Lung (tissue), 12 donors: Measurements from ENCODE around the gene CACNA1G. TPM values are rescaled to one million over a fixed set of nuclear protein-coding genes. Genes with fewer than 3 reads are reported as not detected.

Source experiments
- ATAC-seq: fragments of 200-7000 bp; cut with Tn5 transposase; one replicate; pipeline ENCODE4 v1.9.1; 2020; ENCODE audit warnings: moderate number of reproducible peaks; ENCODE audit not compliant: insufficient read depth, low FRiP score
- DNase-seq, 3 donors: peaks; one replicate each; pipeline ENCODE4 v3.0.0-alpha.2; 2013 to 2017
- H3K27ac ChIP-seq, 2 donors: one replicate each; pipeline ENCODE4 v1.5.1; 2013; ENCODE audit warnings: mild to moderate bottlenecking in 2 of 2, moderate library complexity in 2 of 2, control low read depth in 1 of 2, inconsistent platforms in 1 of 2, low read depth in 1 of 2, low read length in 1 of 2
- H3K27me3 ChIP-seq, 3 donors: one replicate each; pipeline ENCODE4 v1.5.1; 2013; ENCODE audit warnings: low read length in 2 of 3; ENCODE audit not compliant: control insufficient read depth in 3 of 3, insufficient read depth in 3 of 3
- H3K36me3 ChIP-seq, 4 donors: one replicate each; pipeline ENCODE4 v1.5.1; 2013; ENCODE audit warnings: low read length in 4 of 4, mild to moderate bottlenecking in 1 of 4, moderate library complexity in 1 of 4; ENCODE audit not compliant: control insufficient read depth in 4 of 4, insufficient read depth in 4 of 4
- H3K4me1 ChIP-seq, 5 donors: one replicate each; pipeline ENCODE4 v1.5.1; 2013; ENCODE audit warnings: low read length in 5 of 5, mild to moderate bottlenecking in 2 of 5, moderate library complexity in 1 of 5; ENCODE audit not compliant: control insufficient read depth in 5 of 5, insufficient read depth in 5 of 5
- H3K4me3 ChIP-seq: one replicate; pipeline ENCODE4 v1.5.1; 2013; ENCODE audit warnings: mild to moderate bottlenecking, control low read depth, moderate library complexity
- H3K9ac ChIP-seq, 2 donors: one replicate each; pipeline ENCODE4 v1.5.1; 2013; ENCODE audit warnings: low read length in 2 of 2, control low read depth in 1 of 2; ENCODE audit not compliant: insufficient read depth in 1 of 2
- H3K9me3 ChIP-seq, 4 donors: one replicate each; pipeline ENCODE4 v1.5.1; 2013; ENCODE audit warnings: low read length in 3 of 4, mild to moderate bottlenecking in 1 of 4, moderate library complexity in 1 of 4; ENCODE audit not compliant: control insufficient read depth in 4 of 4, insufficient read depth in 3 of 4
- WGBS, 2 donors: extraction: QIAGEN DNeasy Blood & Tissue Kit; methylation state at CpG; one replicate each; pipeline ENCODE4 v1.1.7; 2013; 5-methylcytosine and 5-hydroxymethylcytosine counted together
- polyA plus RNA-seq, 2 donors: library from polyadenylated mRNA; stranded (reverse); fragments of 200-250 nt; gene quantifications; one replicate each; pipeline ENCODE4 v1.2.1, GENCODE V29; 2013
- total RNA-seq, 2 donors: library from RNA; depleted of rRNA in 1 of 2; stranded (reverse); fragments of >200 nt in 1 of 2; gene quantifications; one replicate each; pipeline ENCODE4 v1.2.1, GENCODE V29; 2014 to 2021
- TF ChIP-seq, protein P1 (sequence below): IDR thresholded peaks from 2 replicates; pipeline ENCODE4 v1.5.1; 2012; ENCODE audit warnings: mild to moderate bottlenecking; ENCODE audit errors: control extremely low read depth, extremely low read depth
- donor health status: control.
- donor health status: control.
- donor health status: Bipolar disorder and iron deficiency.
- donor health status: healthy.
- donor health status: DM: yes; HTN: yes; CAD: no.

CACNA1G gene
- total and polyA plus RNA-seq, 4 donors, result 0.14 to 3.6 (median 0.24) TPM

DNA sequence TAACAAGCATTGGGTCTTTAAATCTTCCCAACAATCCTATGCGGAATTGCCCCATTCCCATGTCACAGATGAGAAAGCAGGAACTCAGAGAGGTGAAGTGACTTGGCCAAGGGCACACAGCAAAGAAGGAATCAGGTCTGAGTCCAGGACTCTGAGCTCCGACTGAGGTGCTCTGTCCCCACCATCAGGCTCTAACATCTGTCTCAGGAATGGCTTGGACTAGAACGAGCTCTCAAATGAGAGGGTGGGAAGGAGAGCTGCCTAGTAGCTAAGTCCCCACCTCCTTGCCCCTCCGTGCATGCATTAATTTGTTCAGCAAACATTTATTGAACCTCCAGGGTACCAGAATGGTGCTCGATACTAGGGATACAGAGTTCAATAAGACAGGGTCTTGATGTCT lies 100.8 kb downstream of the CACNA1G start:
- Histone ChIP-seq H3K9me3 (no peaks in the 10 kb centered on the region), H3K27me3 (no peaks in the 10 kb centered on the region), H3K27ac (peak overlapping the region in 1 of 2 donors; percentile 77), H3K36me3 (no peaks in the 10 kb centered on the region), H3K9ac (no peak overlapping the region), H3K4me3 (no peak overlapping the region), H3K4me1 (peaks cover 3 to 47% (median 25%) of the 10 kb centered on the region in 5 donors)
- no peak for DNase-seq
- no peak for ATAC-seq
- TF ChIP-seq, protein P1, sequence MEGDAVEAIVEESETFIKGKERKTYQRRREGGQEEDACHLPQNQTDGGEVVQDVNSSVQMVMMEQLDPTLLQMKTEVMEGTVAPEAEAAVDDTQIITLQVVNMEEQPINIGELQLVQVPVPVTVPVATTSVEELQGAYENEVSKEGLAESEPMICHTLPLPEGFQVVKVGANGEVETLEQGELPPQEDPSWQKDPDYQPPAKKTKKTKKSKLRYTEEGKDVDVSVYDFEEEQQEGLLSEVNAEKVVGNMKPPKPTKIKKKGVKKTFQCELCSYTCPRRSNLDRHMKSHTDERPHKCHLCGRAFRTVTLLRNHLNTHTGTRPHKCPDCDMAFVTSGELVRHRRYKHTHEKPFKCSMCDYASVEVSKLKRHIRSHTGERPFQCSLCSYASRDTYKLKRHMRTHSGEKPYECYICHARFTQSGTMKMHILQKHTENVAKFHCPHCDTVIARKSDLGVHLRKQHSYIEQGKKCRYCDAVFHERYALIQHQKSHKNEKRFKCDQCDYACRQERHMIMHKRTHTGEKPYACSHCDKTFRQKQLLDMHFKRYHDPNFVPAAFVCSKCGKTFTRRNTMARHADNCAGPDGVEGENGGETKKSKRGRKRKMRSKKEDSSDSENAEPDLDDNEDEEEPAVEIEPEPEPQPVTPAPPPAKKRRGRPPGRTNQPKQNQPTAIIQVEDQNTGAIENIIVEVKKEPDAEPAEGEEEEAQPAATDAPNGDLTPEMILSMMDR, result no peak
- 68 to 74% methylated on average over 5 of the region's 5 CpGs for WGBS, 2 donors

DNA sequence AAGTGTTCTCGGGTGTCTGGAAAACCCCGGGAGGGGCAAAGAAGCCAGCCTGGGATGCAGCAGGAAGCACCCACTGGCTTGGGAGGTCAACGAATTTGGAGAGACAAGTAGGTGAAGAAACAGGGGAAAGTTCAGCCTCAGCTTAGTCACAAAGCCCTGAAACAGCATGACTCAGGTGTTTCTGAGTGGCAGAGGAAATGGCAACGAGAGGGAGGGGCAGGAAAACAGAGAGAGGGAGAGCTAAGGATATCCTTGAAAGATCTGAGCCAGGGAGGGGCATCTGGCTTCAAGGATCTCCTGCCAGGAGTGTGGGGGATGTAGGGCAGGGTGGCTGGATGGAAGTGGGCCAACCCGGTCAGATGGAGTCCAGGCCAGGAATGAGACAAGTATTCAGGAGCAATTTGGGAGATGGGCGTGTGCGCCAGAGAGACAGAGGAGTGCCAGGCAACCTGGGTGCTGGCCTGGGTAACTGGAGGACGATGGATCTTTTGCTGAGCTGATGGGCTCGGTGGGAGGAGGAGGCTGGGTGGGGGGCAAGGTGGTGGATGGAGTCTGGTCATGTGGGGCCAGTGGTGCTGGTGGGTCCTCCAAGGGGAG lies 101.4 kb downstream of the CACNA1G start:
- H3K4me1 ChIP-seq, result peaks cover 3 to 47% (median 25%) of the 10 kb centered on the region in 5 donors
- H3K27ac ChIP-seq, result peak overlapping the region in 1 of 2 donors; percentile 77
- no peak overlapping the region for H3K9ac ChIP-seq

DNA sequence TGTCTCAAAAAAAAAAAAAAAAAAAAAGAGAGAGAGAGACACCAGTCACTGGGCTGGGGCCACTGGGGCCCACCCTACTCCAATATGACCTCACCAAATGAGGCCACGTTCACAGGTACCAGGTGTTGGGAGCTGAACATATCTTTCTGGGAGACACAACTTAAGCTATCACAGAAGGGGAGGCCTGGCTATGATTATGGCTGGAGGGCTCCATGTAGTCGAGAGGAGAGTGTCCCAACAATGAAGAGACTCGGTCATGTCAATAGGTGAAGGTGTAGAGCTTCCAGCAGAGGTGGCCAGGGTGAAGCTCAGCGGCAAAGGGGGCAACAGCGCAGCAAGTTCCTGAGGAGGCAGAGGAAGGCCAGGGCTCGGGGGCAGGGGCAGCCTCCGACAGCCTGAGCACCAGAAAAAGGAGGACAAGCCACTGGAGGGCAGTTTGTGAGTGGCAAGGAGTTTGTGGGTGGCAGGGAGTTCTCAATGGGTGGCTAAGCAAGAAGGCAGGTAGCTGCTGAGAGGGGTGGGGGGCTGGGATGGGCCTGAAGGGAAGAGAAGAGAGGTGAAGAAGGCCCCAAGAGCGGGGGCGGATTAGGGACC lies 102.2 kb downstream of the CACNA1G start:
- Histone ChIP-seq H3K9ac (no peak overlapping the region), H3K9me3 (no peaks in the 10 kb centered on the region), H3K27me3 (no peaks in the 10 kb centered on the region), H3K27ac (no peak overlapping the region), H3K4me1 (peaks cover 3 to 44% (median 25%) of the 10 kb centered on the region in 5 donors), H3K36me3 (no peaks in the 10 kb centered on the region), H3K4me3 (no peak overlapping the region)
- 93 to 96% methylated on average over 9 of the region's 9 CpGs for WGBS, 2 donors
- ATAC-seq (no peak), DNase-seq (no peak)
- TF ChIP-seq, protein P1, result no peak

More for the DNA sequence above, 101.4 kb downstream of the CACNA1G start:
- WGBS, 2 donors, result 30 to 34% methylated on average over 8 to 9 of the region's 9 CpGs
- Histone ChIP-seq H3K27me3 (no peaks in the 10 kb centered on the region), H3K9me3 (no peaks in the 10 kb centered on the region), H3K4me3 (no peak overlapping the region), H3K36me3 (no peaks in the 10 kb centered on the region)
- DNase-seq (peak; percentile 56 to 79 (median 61)), ATAC-seq (peak; percentile 71)
- TF ChIP-seq, protein P1, result no peak
